Caco-2 (cell line): ENCODE results near the gene MIEN1. TPM values are rescaled to one million over a fixed set of nuclear protein-coding genes. Genes with fewer than 3 reads are reported as not detected.

ENCODE experiments used
- BruUV-seq: library from RNA; stranded (reverse); fragments of 400-500 nt; replicated peaks from 2 replicates; lab custom pipeline; 2021; lab: Mats Ljungman, UMichigan
- CTCF ChIA-PET: fragments of 300-600 bp; sonication (Branson Sonifier 250); formaldehyde crosslinking; loops from one replicate; lab custom pipeline; 2022; ENCODE audit warnings: antibody characterized with exemption; lab: Charles Lee
- POLR2A ChIA-PET: fragments of 300-600 bp; sonication (Branson Sonifier 250); formaldehyde crosslinking; loops from one replicate; lab custom pipeline; 2022; ENCODE audit warnings: antibody characterized with exemption; lab: Charles Lee
- DNase-seq, 2 experiments: peaks; one replicate each; pipeline versions ENCODE4 v3.0.0 to v3.0.0-alpha.2; 2020 to 2022
- H3K27me3 ChIP-seq: replicated peaks from 2 replicates; pipeline ENCODE4 v1.6.0; 2011; ENCODE audit warnings: low read length; ENCODE audit not compliant: control insufficient read depth, insufficient read depth
- H3K36me3 ChIP-seq: 2 replicates; pipeline ENCODE4 v1.5.1; 2011; ENCODE audit warnings: low read length; ENCODE audit not compliant: control insufficient read depth, insufficient read depth
- H3K4me1 ChIP-seq: fragments of 250-450 bp; sonication (Bioruptor Pico); 2 replicates; pipeline ENCODE4 v1.5.1; 2020; ENCODE audit warnings: mild to moderate bottlenecking
- H3K4me3 ChIP-seq: 2 replicates; pipeline ENCODE4 v1.5.1; 2011; ENCODE audit warnings: low read depth, mild to moderate bottlenecking, control low read depth, low read length
- H3K9me3 ChIP-seq: fragments of 250-450 bp; sonication (Bioruptor Pico); 2 replicates; pipeline ENCODE4 v1.5.1; 2020; ENCODE audit warnings: mild to moderate bottlenecking, moderate library complexity
- H3K27ac Mint-ChIP-seq: one replicate; pipeline ENCODE4 v1.8.0; 2022; ENCODE audit warnings: mixed read lengths; ENCODE audit not compliant: unreplicated experiment
- H3K27me3 Mint-ChIP-seq: one replicate; pipeline ENCODE4 v1.8.0; 2022; ENCODE audit warnings: mixed read lengths; ENCODE audit not compliant: insufficient read depth, unreplicated experiment
- H3K36me3 Mint-ChIP-seq: one replicate; pipeline ENCODE4 v1.8.0; 2022; ENCODE audit warnings: mild to moderate bottlenecking, mixed read lengths; ENCODE audit not compliant: insufficient read depth, unreplicated experiment
- H3K4me1 Mint-ChIP-seq: one replicate; pipeline ENCODE4 v1.8.0; 2022; ENCODE audit warnings: low read depth, mixed read lengths; ENCODE audit not compliant: unreplicated experiment
- H3K4me3 Mint-ChIP-seq: one replicate; pipeline ENCODE4 v1.8.0; 2022; ENCODE audit warnings: mild to moderate bottlenecking, moderate library complexity, mixed read lengths; ENCODE audit not compliant: unreplicated experiment
- H3K9me3 Mint-ChIP-seq: one replicate; pipeline ENCODE4 v1.8.0; 2022; ENCODE audit warnings: mixed read lengths; ENCODE audit not compliant: unreplicated experiment
- intact Hi-C: fragments of 100-400 bp; cut with micrococcal nuclease; formaldehyde crosslinking; loops from one replicate; pipeline ENCODE4 v1.10.0; 2022; ENCODE audit not compliant: unreplicated experiment
- total RNA-seq: library from RNA; stranded (reverse); gene quantifications from 2 replicates; pipeline ENCODE4 v1.2.3, GENCODE V29; 2022
- TF ChIP-seq, protein P1 (sequence below), 2 experiments: fragments of 200-600 bp in 1 of 2; IDR thresholded peaks; 1 replicate in 1 of 2; 2 replicates in 1 of 2; pipeline versions ENCODE4 v1.5.1 to v1.8.0; 2011 to 2022; ENCODE audit warnings: antibody characterized with exemption in 1 of 2, control low read depth in 1 of 2, inconsistent platforms in 1 of 2, low read depth in 1 of 2, low read length in 1 of 2, mild to moderate bottlenecking in 1 of 2, moderate library complexity in 1 of 2; ENCODE audit not compliant: insufficient read depth in 1 of 2, severe bottlenecking in 1 of 2, unreplicated experiment in 1 of 2

Gene MIEN1
- total RNA-seq, 1 experiment from 2014 or later, result 42.9 TPM

DNA sequence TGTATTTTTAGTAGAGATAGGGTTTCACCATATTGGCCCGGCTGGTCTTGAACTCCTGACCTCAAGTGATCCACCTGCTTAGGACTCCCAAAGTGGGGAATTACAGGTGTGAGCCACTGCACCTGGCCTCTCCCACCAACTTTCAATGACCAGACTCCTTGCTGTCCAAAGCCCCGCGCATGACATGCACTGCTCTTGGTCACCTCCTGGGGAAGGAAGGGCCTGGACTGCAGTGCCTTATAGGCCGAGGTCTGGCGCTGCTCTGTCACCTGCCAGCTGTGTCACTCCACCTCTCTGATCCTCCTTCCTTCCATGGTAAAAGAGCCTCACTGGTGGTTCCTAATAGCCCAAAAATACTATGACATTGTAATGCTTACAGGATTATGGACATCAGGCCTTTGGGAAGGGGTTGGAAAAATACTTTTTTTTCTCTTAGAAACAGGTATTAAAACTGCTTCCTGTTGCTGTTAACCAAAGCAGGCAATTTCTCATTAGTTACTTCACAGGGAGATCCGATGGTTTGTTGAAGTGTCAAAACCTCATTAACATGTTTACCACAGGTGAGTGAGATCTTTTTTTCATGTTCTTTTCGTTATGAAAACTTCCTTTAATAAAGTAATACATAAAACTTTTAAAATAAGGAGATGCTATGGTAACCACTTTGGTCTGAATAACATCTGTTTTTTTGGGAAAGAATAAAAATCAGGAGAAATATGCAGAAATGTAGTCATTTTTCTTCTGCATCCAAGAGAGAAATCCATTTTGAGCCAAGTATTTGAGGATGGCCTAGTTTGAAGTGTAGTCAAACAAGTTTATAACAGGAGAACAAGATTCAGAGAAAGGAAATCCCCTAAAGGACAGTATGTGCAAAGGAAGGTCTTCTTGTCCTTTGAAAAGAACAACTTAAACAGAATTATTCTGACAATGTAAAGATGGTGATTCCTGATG, 42.9 kb upstream of the MIEN1 start:
- intact Hi-C loops, result no loop called here
- Mint-ChIP-seq H3K4me1 (no peaks in the 10 kb centered on the region), H3K27ac (no peak overlapping the region), H3K36me3 (no peaks in the 10 kb centered on the region), H3K27me3 (no peaks in the 10 kb centered on the region), H3K4me3 (no peak overlapping the region), H3K9me3 (no peaks in the 10 kb centered on the region)
- no peak for DNase-seq
- BruUV-seq, result no TSS peak
- Histone ChIP-seq H3K9me3 (no peaks in the 10 kb centered on the region), H3K4me1 (no peaks in the 10 kb centered on the region), H3K27me3 (no peaks in the 10 kb centered on the region), H3K36me3 (no peaks in the 10 kb centered on the region), H3K4me3 (no peak overlapping the region)
- ChIA-PET POLR2A (no interaction called here), CTCF (no interaction called here)
- TF ChIP-seq, protein P1, sequence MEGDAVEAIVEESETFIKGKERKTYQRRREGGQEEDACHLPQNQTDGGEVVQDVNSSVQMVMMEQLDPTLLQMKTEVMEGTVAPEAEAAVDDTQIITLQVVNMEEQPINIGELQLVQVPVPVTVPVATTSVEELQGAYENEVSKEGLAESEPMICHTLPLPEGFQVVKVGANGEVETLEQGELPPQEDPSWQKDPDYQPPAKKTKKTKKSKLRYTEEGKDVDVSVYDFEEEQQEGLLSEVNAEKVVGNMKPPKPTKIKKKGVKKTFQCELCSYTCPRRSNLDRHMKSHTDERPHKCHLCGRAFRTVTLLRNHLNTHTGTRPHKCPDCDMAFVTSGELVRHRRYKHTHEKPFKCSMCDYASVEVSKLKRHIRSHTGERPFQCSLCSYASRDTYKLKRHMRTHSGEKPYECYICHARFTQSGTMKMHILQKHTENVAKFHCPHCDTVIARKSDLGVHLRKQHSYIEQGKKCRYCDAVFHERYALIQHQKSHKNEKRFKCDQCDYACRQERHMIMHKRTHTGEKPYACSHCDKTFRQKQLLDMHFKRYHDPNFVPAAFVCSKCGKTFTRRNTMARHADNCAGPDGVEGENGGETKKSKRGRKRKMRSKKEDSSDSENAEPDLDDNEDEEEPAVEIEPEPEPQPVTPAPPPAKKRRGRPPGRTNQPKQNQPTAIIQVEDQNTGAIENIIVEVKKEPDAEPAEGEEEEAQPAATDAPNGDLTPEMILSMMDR (IDR thresholded peaks at IDR 0.05; ENCODE audit: insufficient read depth in 1 of 2, low read depth in 1 of 2, low read length in 1 of 2, severe bottlenecking in 1 of 2, unreplicated experiment in 1 of 2), result no peak

DNA sequence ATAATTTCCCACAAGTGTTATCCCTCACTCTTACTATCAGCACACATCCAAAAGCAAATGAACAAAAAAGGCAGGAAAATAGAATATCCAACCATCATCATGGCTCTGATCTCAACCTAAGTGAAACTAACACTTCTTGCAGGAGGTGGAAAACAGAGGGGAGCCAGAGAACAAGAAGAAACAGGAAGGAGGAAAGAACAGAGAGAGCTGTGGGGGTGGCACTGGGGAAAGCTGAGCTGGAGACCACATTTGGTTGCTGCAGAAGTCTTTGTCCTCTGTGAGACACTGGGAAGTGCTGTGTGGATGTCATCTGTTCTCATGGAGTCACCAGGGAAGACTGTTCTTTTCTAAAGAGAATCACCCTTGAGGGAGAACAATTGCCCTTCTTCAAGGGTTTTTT, 42.1 kb upstream of the MIEN1 start:
- H3K4me3 ChIP-seq, result no peak overlapping the region
- Mint-ChIP-seq H3K9me3 (no peaks in the 10 kb centered on the region), H3K27ac (no peak overlapping the region), H3K4me1 (no peaks in the 10 kb centered on the region), H3K4me3 (no peak overlapping the region), H3K36me3 (no peaks in the 10 kb centered on the region), H3K27me3 (no peaks in the 10 kb centered on the region)
- no peaks in the 10 kb centered on the region for H3K9me3 ChIP-seq
- DNase-seq, result no peak
- intact Hi-C loops, result no loop called here
- no TSS peak for BruUV-seq
- no peaks in the 10 kb centered on the region for H3K4me1 ChIP-seq
- POLR2A ChIA-PET, result no interaction called here
- TF ChIP-seq, protein P1 (IDR thresholded peaks at IDR 0.05; ENCODE audit: insufficient read depth in 1 of 2, low read depth in 1 of 2, low read length in 1 of 2, severe bottlenecking in 1 of 2, unreplicated experiment in 1 of 2), result no peak
- CTCF ChIA-PET, result no interaction called here
- H3K36me3 ChIP-seq, result no peaks in the 10 kb centered on the region
- no peaks in the 10 kb centered on the region for H3K27me3 ChIP-seq

DNA sequence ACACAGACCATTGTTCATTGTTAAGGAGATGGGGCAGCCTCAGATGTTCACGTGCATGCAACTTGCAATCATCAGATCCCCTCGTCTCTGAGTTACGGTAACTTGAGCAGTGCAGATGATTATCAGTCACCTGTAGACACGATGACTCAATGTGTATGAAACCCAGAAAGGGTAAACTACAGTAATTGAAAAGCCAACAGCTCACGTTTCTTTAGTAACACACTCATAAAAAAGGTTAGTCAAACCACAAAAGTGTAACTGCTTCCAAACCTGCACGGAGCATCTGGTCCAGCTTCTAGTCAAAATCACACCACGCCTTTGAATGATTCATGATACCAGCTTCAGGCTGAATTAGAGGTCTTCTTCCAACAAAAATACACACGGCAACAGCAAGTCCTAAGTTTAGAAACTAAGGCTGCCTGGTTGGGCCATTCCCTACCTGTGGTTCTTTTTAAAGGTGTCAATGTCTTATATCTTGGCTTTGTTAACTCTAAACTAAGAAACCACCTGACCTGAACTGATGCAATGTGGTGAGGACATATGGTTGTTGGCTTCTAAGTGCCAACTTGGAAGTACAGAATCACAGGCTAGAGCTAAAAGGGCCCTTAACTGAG, 39.7 kb upstream of the MIEN1 start:
- no peaks in the 10 kb centered on the region for H3K4me1 Mint-ChIP-seq
- Histone ChIP-seq H3K4me3 (no peak overlapping the region), H3K9me3 (no peaks in the 10 kb centered on the region), H3K27me3 (no peaks in the 10 kb centered on the region), H3K36me3 (no peaks in the 10 kb centered on the region), H3K4me1 (no peaks in the 10 kb centered on the region)
- CTCF ChIA-PET, result no interaction called here
- TF ChIP-seq, protein P1 (IDR thresholded peaks at IDR 0.05; ENCODE audit: insufficient read depth in 1 of 2, low read depth in 1 of 2, low read length in 1 of 2, severe bottlenecking in 1 of 2, unreplicated experiment in 1 of 2), result no peak
- H3K9me3 Mint-ChIP-seq, result no peaks in the 10 kb centered on the region
- no peaks in the 10 kb centered on the region for H3K36me3 Mint-ChIP-seq
- no TSS peak for BruUV-seq
- H3K27ac Mint-ChIP-seq, result no peak overlapping the region
- H3K4me3 Mint-ChIP-seq, result no peak overlapping the region
- intact Hi-C loops, result no loop called here
- no peak for DNase-seq
- H3K27me3 Mint-ChIP-seq, result no peaks in the 10 kb centered on the region
- POLR2A ChIA-PET, result no interaction called here
